Measurements from ENCODE around the gene ARHGAP26.
"Not testable (repeated sequence)": the region's sequence is repeated elsewhere in the genome, so short reads cannot be mapped to it uniquely, and the experiment has no call there.

ARHGAP26 gene

DNA sequence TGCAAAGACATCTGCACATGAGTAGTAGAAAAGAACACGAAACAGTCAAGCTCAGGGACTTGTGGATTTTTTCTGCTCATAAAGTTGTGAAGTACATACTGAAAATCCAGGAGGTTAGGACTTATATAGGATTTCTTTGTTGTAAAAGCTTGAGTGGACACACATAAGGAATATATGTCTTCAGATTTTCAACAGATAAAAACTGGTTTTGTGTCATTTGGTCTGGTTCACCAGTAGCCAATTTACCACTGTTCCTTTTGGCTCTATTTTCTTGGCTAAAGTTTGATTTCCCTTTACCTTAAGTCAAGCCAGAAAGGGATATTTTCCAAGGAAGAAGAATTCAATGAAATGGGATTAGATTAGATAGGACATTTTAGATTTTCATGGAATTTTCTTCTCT is 429.0 kb downstream of the ARHGAP26 start:
- H3K4me3 ChIP-seq (ENCODE audit: low read depth in 1 of 2, low read length in 1 of 2): no peak overlapping the region
- no peak overlapping the region for H3K27ac ChIP-seq
- TF ChIP-seq, protein P1, sequence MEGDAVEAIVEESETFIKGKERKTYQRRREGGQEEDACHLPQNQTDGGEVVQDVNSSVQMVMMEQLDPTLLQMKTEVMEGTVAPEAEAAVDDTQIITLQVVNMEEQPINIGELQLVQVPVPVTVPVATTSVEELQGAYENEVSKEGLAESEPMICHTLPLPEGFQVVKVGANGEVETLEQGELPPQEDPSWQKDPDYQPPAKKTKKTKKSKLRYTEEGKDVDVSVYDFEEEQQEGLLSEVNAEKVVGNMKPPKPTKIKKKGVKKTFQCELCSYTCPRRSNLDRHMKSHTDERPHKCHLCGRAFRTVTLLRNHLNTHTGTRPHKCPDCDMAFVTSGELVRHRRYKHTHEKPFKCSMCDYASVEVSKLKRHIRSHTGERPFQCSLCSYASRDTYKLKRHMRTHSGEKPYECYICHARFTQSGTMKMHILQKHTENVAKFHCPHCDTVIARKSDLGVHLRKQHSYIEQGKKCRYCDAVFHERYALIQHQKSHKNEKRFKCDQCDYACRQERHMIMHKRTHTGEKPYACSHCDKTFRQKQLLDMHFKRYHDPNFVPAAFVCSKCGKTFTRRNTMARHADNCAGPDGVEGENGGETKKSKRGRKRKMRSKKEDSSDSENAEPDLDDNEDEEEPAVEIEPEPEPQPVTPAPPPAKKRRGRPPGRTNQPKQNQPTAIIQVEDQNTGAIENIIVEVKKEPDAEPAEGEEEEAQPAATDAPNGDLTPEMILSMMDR (IDR thresholded peaks at IDR 0.05): no peak
- no peaks in the 10 kb centered on the region for H3K36me3 ChIP-seq
- H3K4me1 ChIP-seq (ENCODE audit: control insufficient read depth in 1 of 2, insufficient read depth in 1 of 2, low read depth in 1 of 2, low read length in 1 of 2): peaks cover 2 to 9% of the 10 kb centered on the region in 2 experiments
- H3K27me3 ChIP-seq: no peaks in the 10 kb centered on the region
- H3K9me3 ChIP-seq: no peaks in the 10 kb centered on the region

DNA sequence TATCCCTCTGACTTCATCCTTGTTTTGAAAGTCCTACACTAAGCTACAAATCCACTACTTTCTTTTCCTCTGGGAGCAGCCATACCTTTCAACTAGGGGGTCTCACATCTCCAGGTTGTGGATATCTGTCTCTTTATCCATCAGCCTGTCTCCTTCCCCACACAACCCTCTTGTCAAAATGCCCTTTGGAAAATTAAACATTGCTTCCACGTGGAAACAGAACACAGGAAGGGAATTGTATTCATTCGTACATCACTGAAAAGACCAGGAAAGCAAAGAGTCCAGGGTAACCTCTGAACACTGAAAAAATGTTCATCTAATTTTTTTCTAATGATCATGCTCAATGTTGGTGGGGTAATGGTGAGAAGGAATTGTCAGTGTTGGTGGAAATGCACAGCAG is 429.7 kb downstream of the ARHGAP26 start:
- no peak overlapping the region for H3K4me3 ChIP-seq (ENCODE audit: low read depth in 1 of 2, low read length in 1 of 2)

DNA sequence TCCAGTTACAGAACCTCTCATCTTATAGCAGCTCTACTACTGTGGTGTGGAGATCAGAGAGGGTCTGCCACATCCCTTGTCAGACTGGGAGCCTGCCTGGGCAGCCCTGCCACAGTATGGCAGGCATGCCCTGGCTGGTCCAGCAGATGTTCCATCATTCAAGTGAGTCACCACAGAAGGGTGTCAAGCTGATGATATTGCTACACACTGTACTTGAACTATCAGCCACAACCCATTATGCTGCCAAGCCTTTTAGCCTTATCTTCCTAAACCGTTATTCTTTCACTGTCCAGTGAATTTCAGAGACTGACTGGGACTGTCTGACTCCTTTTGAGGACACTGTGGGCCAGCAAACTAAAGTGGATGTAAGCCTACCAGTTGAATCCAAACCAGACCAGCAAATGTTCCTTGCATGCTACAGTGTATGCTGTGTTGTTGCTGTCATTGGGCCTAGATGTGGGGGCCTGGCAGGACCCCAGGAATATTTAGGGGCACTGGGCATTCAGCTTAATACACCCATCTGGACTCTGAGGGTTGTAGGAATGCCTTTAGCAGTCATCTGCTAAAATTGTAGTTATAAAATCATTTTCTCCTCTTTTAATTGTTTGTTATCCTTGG is 430.7 kb downstream of the ARHGAP26 start:
- TF ChIP-seq, protein P1 (IDR thresholded peaks at IDR 0.05): no peak
- H3K27ac ChIP-seq: no peak overlapping the region
- H3K4me3 ChIP-seq (ENCODE audit: low read depth in 1 of 2, low read length in 1 of 2): no peak overlapping the region
- no peaks in the 10 kb centered on the region for H3K36me3 ChIP-seq
- no peaks in the 10 kb centered on the region for H3K4me1 ChIP-seq (ENCODE audit: control insufficient read depth in 1 of 2, insufficient read depth in 1 of 2, low read depth in 1 of 2, low read length in 1 of 2)
- no peaks in the 10 kb centered on the region for H3K9me3 ChIP-seq
- H3K27me3 ChIP-seq: no peaks in the 10 kb centered on the region

More for the DNA sequence above, 429.7 kb downstream of the ARHGAP26 start:
- H3K27me3 ChIP-seq: no peaks in the 10 kb centered on the region
- no peaks in the 10 kb centered on the region for H3K36me3 ChIP-seq
- peaks cover 0 to 3% of the 10 kb centered on the region in 2 experiments for H3K4me1 ChIP-seq (ENCODE audit: control insufficient read depth in 1 of 2, insufficient read depth in 1 of 2, low read depth in 1 of 2, low read length in 1 of 2)
- H3K27ac ChIP-seq: no peak overlapping the region
- TF ChIP-seq, protein P1 (IDR thresholded peaks at IDR 0.05): no peak
- no peaks in the 10 kb centered on the region for H3K9me3 ChIP-seq

DNA sequence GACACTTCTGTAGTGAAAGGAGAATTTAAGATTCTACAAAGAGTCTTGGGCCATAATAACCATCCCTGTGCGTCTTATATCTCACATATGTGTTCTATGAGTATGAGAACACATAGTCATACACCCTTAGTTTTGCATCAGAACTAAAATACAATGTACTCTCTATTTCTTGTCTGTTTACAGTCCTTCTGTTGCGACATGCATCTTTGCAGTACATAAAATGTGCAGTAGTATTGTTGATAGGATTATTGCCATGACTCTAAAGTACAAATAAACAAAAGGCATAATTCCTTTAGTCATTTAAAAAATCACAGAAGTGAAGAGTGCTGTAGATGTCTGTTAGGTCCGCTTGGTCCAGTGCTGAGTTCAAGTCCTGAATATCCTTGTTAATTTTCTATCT is 431.4 kb downstream of the ARHGAP26 start:
- Histone ChIP-seq H3K4me3 (ENCODE audit: low read depth in 1 of 2, low read length in 1 of 2) (no peak overlapping the region), H3K9me3 (no peaks in the 10 kb centered on the region), H3K27me3 (no peaks in the 10 kb centered on the region), H3K36me3 (no peaks in the 10 kb centered on the region), H3K27ac (no peak overlapping the region), H3K4me1 (ENCODE audit: control insufficient read depth in 1 of 2, insufficient read depth in 1 of 2, low read depth in 1 of 2, low read length in 1 of 2) (no peaks in the 10 kb centered on the region)
- TF ChIP-seq, protein P1 (IDR thresholded peaks at IDR 0.05): no peak

DNA sequence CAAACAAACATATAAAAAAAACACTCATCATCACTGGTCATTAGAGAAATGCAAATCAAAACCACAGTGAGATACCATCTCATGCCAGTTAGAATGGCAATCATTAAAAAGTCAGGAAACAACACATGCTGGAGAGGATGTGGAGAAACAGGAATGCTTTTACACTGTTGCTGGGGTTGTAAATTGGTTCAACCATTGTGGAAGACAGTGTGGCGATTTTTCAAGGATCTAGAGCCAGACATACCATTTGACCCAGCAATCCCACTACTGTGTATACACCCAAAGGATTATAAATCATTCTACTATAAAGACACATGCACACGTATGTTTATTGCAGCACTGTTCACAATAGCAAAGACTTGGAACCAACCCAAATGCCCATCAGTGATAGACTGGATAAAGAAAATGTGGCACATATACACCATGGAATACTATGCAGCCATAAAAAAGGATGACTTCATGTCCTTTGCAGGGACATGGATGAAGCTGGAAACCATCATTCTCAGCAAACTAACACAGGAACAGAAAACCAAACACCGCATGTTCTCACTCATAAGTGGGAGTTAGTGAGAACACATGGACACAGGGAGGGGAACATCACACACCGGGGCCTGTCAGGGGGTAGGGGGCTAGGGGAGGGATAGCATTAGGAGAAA is 433.3 kb downstream of the ARHGAP26 start:
- H3K4me1 ChIP-seq (ENCODE audit: control insufficient read depth in 1 of 2, insufficient read depth in 1 of 2, low read depth in 1 of 2, low read length in 1 of 2); H3K4me3 ChIP-seq (ENCODE audit: low read depth in 1 of 2, low read length in 1 of 2); H3K27ac ChIP-seq; H3K27me3 ChIP-seq; H3K36me3 ChIP-seq; H3K9me3 ChIP-seq: not testable (repeated sequence)

DNA sequence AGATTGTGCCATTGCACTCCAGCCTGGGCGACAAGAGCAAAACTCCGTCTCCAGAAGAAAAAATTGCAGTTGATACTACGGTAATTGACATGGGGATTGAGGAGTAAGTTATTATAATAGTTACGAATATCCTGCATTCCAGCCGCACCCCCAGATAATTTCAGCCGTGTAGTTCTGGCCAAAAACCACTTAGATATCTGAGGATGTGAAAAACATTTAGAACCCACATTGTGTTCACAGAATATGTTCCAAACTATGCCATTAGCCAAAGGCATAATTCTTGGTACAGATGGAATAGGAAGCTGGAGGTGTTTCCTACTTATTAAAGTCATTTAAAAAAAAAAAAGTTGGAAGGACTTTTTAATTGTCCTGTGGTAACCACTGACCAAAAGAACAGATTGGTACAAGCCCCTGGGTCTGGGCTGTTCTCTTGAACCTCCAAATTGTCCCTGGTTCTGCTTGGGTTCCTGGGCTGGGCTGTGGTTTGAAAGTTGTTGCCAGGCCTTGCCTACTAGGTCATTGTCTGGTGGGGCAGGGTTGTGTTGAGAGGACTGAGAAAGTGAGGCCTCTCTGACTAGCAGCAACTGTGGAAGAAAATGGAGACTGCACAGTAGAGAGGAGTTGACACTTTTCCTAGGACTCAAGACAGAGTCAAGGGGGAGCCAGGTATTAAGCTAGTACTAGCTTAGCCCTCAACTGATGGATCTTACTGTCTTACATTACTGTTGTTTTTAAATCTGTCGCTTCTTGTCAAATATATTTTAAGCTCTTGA is 434.5 kb downstream of the ARHGAP26 start:
- Histone ChIP-seq H3K27ac (no peak overlapping the region), H3K9me3 (no peaks in the 10 kb centered on the region), H3K4me1 (ENCODE audit: control insufficient read depth in 1 of 2, insufficient read depth in 1 of 2, low read depth in 1 of 2, low read length in 1 of 2) (no peaks in the 10 kb centered on the region), H3K4me3 (ENCODE audit: low read depth in 1 of 2, low read length in 1 of 2) (no peak overlapping the region), H3K27me3 (no peaks in the 10 kb centered on the region), H3K36me3 (peaks cover 9% of the 10 kb centered on the region)
- TF ChIP-seq, protein P1 (IDR thresholded peaks at IDR 0.05): no peak

All from neutrophil (primary cell).